Esophagus squamous epithelium (tissue), 4 donors: ENCODE measurements around the gene LENEP.

Source experiments
- CTCF ChIP-seq, 6 experiments: fragments of 450-650 bp in 4 of 6; fragments of 200-600 bp in 2 of 6; sonication (generic) in 2 of 6; IDR thresholded peaks; one replicate each; pipeline ENCODE4 v1.5.1; 2016 to 2019; ENCODE audit warnings: antibody characterized with exemption in 6 of 6, mild to moderate bottlenecking in 4 of 6, moderate library complexity in 4 of 6
- POLR2A ChIP-seq, 4 donors: fragments of 450-650 bp; IDR thresholded peaks; one replicate each; pipeline ENCODE4 v1.6.1; 2017; ENCODE audit warnings: antibody characterized with exemption in 4 of 4, mild to moderate bottlenecking in 4 of 4, moderate library complexity in 3 of 4

GRCh38 chr1:154982897-154983648 lies 10.3 kb upstream of the LENEP start, which contains the start of gene FLAD1:
- TF ChIP-seq CTCF (IDR thresholded peaks at IDR 0.05): peak in 1 of 6 experiments; percentile 4
- peak in 2 of 4 donors; percentile 54 to 85 for TF ChIP-seq POLR2A (IDR thresholded peaks at IDR 0.05)
